Astrocyte of the cerebellum (primary cell): ENCODE data around the gene FBXO41.
A peak's percentile ranks its signal among the peaks of the same experiment; 100 is the strongest.

Experiments
- DNase-seq: peaks from one replicate; pipeline ENCODE4 v3.0.0-alpha.2; 2011; ENCODE audit warnings: low read depth
- H3K4me3 ChIP-seq: 2 replicates; pipeline ENCODE4 v1.5.1; 2011; ENCODE audit warnings: mild to moderate bottlenecking, low read depth, low read length, moderate library complexity
- CTCF ChIP-seq: IDR thresholded peaks from 2 replicates; pipeline ENCODE4 v1.5.1; 2012; ENCODE audit warnings: low read length, low read depth, moderate library complexity, mild to moderate bottlenecking; ENCODE audit errors: missing control alignments
- in situ Hi-C: cut with HindIII; loops from 2 replicates; pipeline ENCODE4 v1.10.0; 2017; ENCODE audit warnings: low sequenced_read_pairs

Gene FBXO41

GRCh38 chr2:73250872-73251846 is 33.1 kb downstream of the FBXO41 start:
- in situ Hi-C loops = no loop called here
- DNase-seq = no peak
- TF ChIP-seq CTCF = no peak
- H3K4me3 ChIP-seq = no peak overlapping the region

GRCh38 chr2:73249636-73250035 is 34.6 kb downstream of the FBXO41 start:
- TF ChIP-seq CTCF = no peak
- no peak overlapping the region for H3K4me3 ChIP-seq
- in situ Hi-C loops = no loop called here
- no peak for DNase-seq

- no peak overlapping the region for H3K4me3 ChIP-seq
- no peak for DNase-seq
- in situ Hi-C loops = no loop called here
- TF ChIP-seq CTCF = no peak
Measured at GRCh38 chr2:73246850-73247249, 37.4 kb downstream of the FBXO41 start.

- no peak for DNase-seq
- in situ Hi-C loops = loop anchor here (5.0 kb wide), 1 partner anchor 48 kb away; the partner anchor contains the start of gene EGR4
- no peak overlapping the region for H3K4me3 ChIP-seq
- no peak for TF ChIP-seq CTCF
Measured at GRCh38 chr2:73244580-73244979, 39.7 kb downstream of the FBXO41 start.

GRCh38 chr2:73243884-73244570 is 40.3 kb downstream of the FBXO41 start:
- H3K4me3 ChIP-seq = no peak overlapping the region
- TF ChIP-seq CTCF = no peak
- in situ Hi-C loops = loop anchor here (5.0 kb wide), 1 partner anchor 48 kb away; the partner anchor contains the start of gene EGR4
- peak; percentile 81 for DNase-seq

- in situ Hi-C loops = loop anchor here (5.0 kb wide), 1 partner anchor 53 kb away; the partner anchor contains the start of gene EGR4
- no peak overlapping the region for H3K4me3 ChIP-seq
- DNase-seq = peak; percentile 46
- no peak for TF ChIP-seq CTCF
Measured at GRCh38 chr2:73239776-73240175, 44.5 kb downstream of the FBXO41 start.
